Omental fat pad (tissue), 4 donors: ENCODE data around the gene ABLIM3. TPM values are rescaled to one million over a fixed set of nuclear protein-coding genes. Genes with fewer than 3 reads are reported as not detected.

Experiments used
- ATAC-seq: fragments of 150-250 bp; one replicate; pipeline ENCODE4 v1.9.1; 2016; ENCODE audit warnings: mild to moderate bottlenecking, moderate library complexity; ENCODE audit not compliant: low FRiP score
- DNase-seq: peaks from one replicate; pipeline ENCODE4 v3.0.0-alpha.2; 2019; ENCODE audit warnings: low spot score
- CTCF ChIP-seq, 3 donors: fragments of 450-650 bp; IDR thresholded peaks; one replicate each; pipeline ENCODE4 v1.5.1; 2016 to 2017; ENCODE audit warnings: antibody characterized with exemption in 3 of 3, mild to moderate bottlenecking in 3 of 3, moderate library complexity in 2 of 3
- total RNA-seq, 4 donors: library from RNA; depleted of rRNA; stranded (reverse); fragments of >200 nt; gene quantifications; one replicate each; pipeline ENCODE4 v1.1.0, GENCODE V29; 2016

Gene ABLIM3
- total RNA-seq, 4 donors from 2014 or later, result 47.8 to 456 (median 104) TPM

GRCh38 chr5:149157330-149157729, 16.0 kb downstream of the ABLIM3 start:
- no peak for DNase-seq
- no peak for ATAC-seq
- no peak for TF ChIP-seq CTCF (IDR thresholded peaks at IDR 0.05)

GRCh38 chr5:149160291-149160787, 19.0 kb downstream of the ABLIM3 start:
- no peak for ATAC-seq
- no peak for TF ChIP-seq CTCF (IDR thresholded peaks at IDR 0.05)
- DNase-seq, result no peak

- TF ChIP-seq CTCF (IDR thresholded peaks at IDR 0.05), result no peak
These were observed 19.9 kb downstream of the ABLIM3 start for GRCh38 chr5:149161026-149161687.

GRCh38 chr5:149161850-149162249, 20.6 kb downstream of the ABLIM3 start:
- no peak for DNase-seq
- TF ChIP-seq CTCF (IDR thresholded peaks at IDR 0.05), result no peak
- ATAC-seq, result no peak

More at GRCh38 chr5:149161026-149161687, 19.9 kb downstream of the ABLIM3 start:
- DNase-seq (no peak), ATAC-seq (no peak)

- DNase-seq (no peak), ATAC-seq (no peak)
- no peak for TF ChIP-seq CTCF (IDR thresholded peaks at IDR 0.05)
These were observed 21.2 kb downstream of the ABLIM3 start for GRCh38 chr5:149162401-149163084.

GRCh38 chr5:149164731-149165130, 23.4 kb downstream of the ABLIM3 start:
- no peak for TF ChIP-seq CTCF (IDR thresholded peaks at IDR 0.05)
- DNase-seq, result no peak
- ATAC-seq, result no peak

GRCh38 chr5:149166128-149166527, 24.8 kb downstream of the ABLIM3 start:
- ATAC-seq, result no peak
- no peak for TF ChIP-seq CTCF (IDR thresholded peaks at IDR 0.05)
- DNase-seq, result no peak
